B cell (primary cell): ENCODE data around the gene MAZ. TPM values are rescaled to one million over a fixed set of nuclear protein-coding genes. Genes with fewer than 3 reads are reported as not detected.
A peak's percentile ranks its signal among the peaks of the same experiment; 100 is the strongest.

Experiments
- ATAC-seq: fragments of 200-7000 bp; cut with Tn5 transposase; one replicate; pipeline ENCODE4 v1.10.0; 2021; ENCODE audit warnings: low read depth, mild to moderate bottlenecking, moderate number of reproducible peaks, moderate library complexity
- CTCF ChIA-PET: fragments of 350-600 bp; sonication (Branson Sonifier 250); formaldehyde crosslinking; loops from one replicate; lab custom pipeline; 2021; ENCODE audit warnings: antibody characterized with exemption, inconsistent platforms; lab: Charles Lee
- POLR2A ChIA-PET: fragments of 350-600 bp; sonication (Branson Sonifier 250); formaldehyde crosslinking; loops from one replicate; lab custom pipeline; 2021; ENCODE audit warnings: antibody characterized with exemption; lab: Charles Lee
- DNase-seq: peaks from one replicate; pipeline ENCODE4 v3.0.0; 2013
- H2AFZ ChIP-seq: 2 replicates; pipeline ENCODE4 v1.6.1; 2012; ENCODE audit warnings: mild to moderate bottlenecking, low read depth, low read length; ENCODE audit not compliant: insufficient read depth, poor library complexity, severe bottlenecking
- H3K27ac ChIP-seq, 2 donors: 1 replicate in 1 of 2; 2 replicates in 1 of 2; pipeline ENCODE4 v1.5.1; 2012 to 2013; ENCODE audit warnings: low read length in 2 of 2, mild to moderate bottlenecking in 2 of 2, moderate library complexity in 1 of 2
- H3K27me3 ChIP-seq, 4 experiments: fragments of 200-600 bp in 1 of 4; sonication (generic) in 1 of 4; replicated peaks in 1 of 4; 1 replicate in 2 of 4; 2 replicates in 2 of 4; pipeline versions ENCODE4 v1.6.1 to v1.7.0; 2013 to 2016; ENCODE audit warnings: low read length in 3 of 4, mild to moderate bottlenecking in 2 of 4, mixed read lengths in 1 of 4, moderate library complexity in 1 of 4; ENCODE audit not compliant: insufficient read depth in 4 of 4, control insufficient read depth in 3 of 4; ENCODE audit errors: control extremely low read depth in 1 of 4
- H3K36me3 ChIP-seq, 2 experiments: replicated peaks in 1 of 2; 1 replicate in 1 of 2; 2 replicates in 1 of 2; pipeline versions ENCODE4 v1.6.1 to v1.7.1; 2013; ENCODE audit warnings: low read length in 1 of 2; ENCODE audit not compliant: insufficient read depth in 2 of 2, control insufficient read depth in 1 of 2; ENCODE audit errors: control extremely low read depth in 1 of 2, extremely low read depth in 1 of 2
- H3K4me1 ChIP-seq, 2 donors: fragments of 200-600 bp in 1 of 2; sonication (generic) in 1 of 2; 1 replicate in 1 of 2; 2 replicates in 1 of 2; pipeline versions ENCODE4 v1.5.1 to v1.6.1; 2013 to 2017; ENCODE audit warnings: low read length in 2 of 2; ENCODE audit not compliant: control insufficient read depth in 2 of 2, insufficient read depth in 2 of 2
- H3K4me2 ChIP-seq: replicated peaks from 2 replicates; pipeline ENCODE3; 2012; ENCODE audit warnings: mild to moderate bottlenecking, low read depth, low read length; ENCODE audit not compliant: poor library complexity, severe bottlenecking
- H3K4me3 ChIP-seq, 5 experiments: fragments of 200-600 bp in 1 of 5; sonication (generic) in 1 of 5; 1 replicate in 3 of 5; 2 replicates in 2 of 5; pipeline versions ENCODE4 v1.5.1 to v1.7.0; 2011 to 2016; ENCODE audit warnings: low read length in 4 of 5, mild to moderate bottlenecking in 4 of 5, low read depth in 2 of 5, control low read depth in 1 of 5, moderate library complexity in 1 of 5; ENCODE audit not compliant: insufficient read depth in 1 of 5; ENCODE audit errors: control extremely low read depth in 1 of 5, extremely low read depth in 1 of 5
- H3K79me2 ChIP-seq: fragments of 200-600 bp; sonication (generic); one replicate; pipeline ENCODE4 v1.6.0; 2016; ENCODE audit warnings: low read length; ENCODE audit not compliant: control insufficient read depth, insufficient read depth
- H3K9ac ChIP-seq: fragments of 200-600 bp; sonication (generic); 2 replicates; pipeline ENCODE4 v1.6.1; 2017; ENCODE audit warnings: mild to moderate bottlenecking, low read length, moderate library complexity
- H3K9me3 ChIP-seq, 3 donors: one replicate each; pipeline versions ENCODE4 v1.6.1 to v1.7.1; 2013; ENCODE audit warnings: low read length in 2 of 3; ENCODE audit not compliant: control insufficient read depth in 2 of 3, insufficient read depth in 1 of 3; ENCODE audit errors: control extremely low read depth in 1 of 3
- H4K20me1 ChIP-seq: 2 replicates; pipeline ENCODE4 v1.6.0; 2012; ENCODE audit warnings: mild to moderate bottlenecking, low read length; ENCODE audit not compliant: insufficient read depth, control insufficient read depth, poor library complexity, severe bottlenecking
- H3K27ac Mint-ChIP-seq: one replicate; pipeline ENCODE4 v1.8.0; 2021; ENCODE audit warnings: mixed read lengths
- H3K27me3 Mint-ChIP-seq: one replicate; pipeline ENCODE4 v1.8.0; 2021; ENCODE audit warnings: mixed read lengths
- H3K4me1 Mint-ChIP-seq: one replicate; pipeline ENCODE4 v1.8.0; 2021; ENCODE audit warnings: mixed read lengths
- H3K4me3 Mint-ChIP-seq: one replicate; pipeline ENCODE4 v1.8.0; 2021; ENCODE audit warnings: mixed read lengths
- H3K9me3 Mint-ChIP-seq: one replicate; pipeline ENCODE4 v1.8.0; 2022; ENCODE audit warnings: mixed read lengths; ENCODE audit not compliant: insufficient read depth
- EZH2 ChIP-seq: IDR thresholded peaks from 2 replicates; pipeline ENCODE4 v1.6.1; 2012; ENCODE audit warnings: borderline replicate concordance, low read depth, mild to moderate bottlenecking, moderate library complexity, low read length; ENCODE audit not compliant: insufficient read depth, poor library complexity, severe bottlenecking
- WGBS: methylation state at CpG from one replicate; pipeline ENCODE4 v1.1.5; 2013; ENCODE audit warnings: missing lambda C conversion rate; ENCODE audit not compliant: insufficient coverage; 5-methylcytosine and 5-hydroxymethylcytosine counted together
- intact Hi-C: fragments of 100-400 bp; cut with micrococcal nuclease; formaldehyde crosslinking; loops from one replicate; pipeline ENCODE4 v1.10.0; 2022
- polyA plus RNA-seq: library from polyadenylated mRNA; depleted of rRNA; stranded (reverse); fragments of >200 nt; gene quantifications from 2 replicates; pipeline ENCODE4 v1.2.3, GENCODE V29; 2012
- total RNA-seq, 2 donors: library from RNA; stranded (reverse); fragments of 120-200 nt in 1 of 2; gene quantifications; 1 replicate in 1 of 2; 2 replicates in 1 of 2; pipeline versions ENCODE4 v1.2.3 to v1.2.4, GENCODE V29; 2013 to 2022
- TF ChIP-seq, protein P1 (sequence below): fragments of 200-600 bp; IDR thresholded peaks from one replicate; pipeline ENCODE4 v1.8.0; 2022; ENCODE audit warnings: antibody characterized with exemption, mild to moderate bottlenecking

Gene MAZ
- total and polyA plus RNA-seq, 2 donors (not counting 1 experiment from before 2014, with no cell fraction given) = 170 to 198 TPM

DNA sequence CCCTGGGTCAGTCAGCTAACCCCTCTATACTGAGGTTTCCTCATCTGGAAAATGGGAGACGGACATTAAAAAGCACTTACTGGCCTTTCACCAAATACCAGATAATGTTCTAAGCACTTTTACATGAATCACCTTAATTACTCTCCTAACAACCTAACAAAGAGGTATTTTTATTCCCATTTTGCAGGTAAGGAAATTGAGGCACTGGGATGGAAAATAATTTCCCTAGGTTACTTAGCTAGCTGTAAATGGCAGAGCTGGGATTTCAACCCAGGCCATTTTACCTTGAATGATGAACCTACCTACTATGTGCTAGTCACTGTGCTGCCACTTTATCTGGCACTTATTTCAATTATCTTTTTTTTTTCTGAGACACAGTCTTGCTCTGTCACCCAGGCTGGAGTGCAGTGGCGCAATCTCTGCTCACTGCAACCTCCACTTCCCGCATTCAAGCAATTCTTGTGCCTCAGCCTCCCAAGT is 12.1 kb upstream of the MAZ start:
- no peak overlapping the region for H3K9ac ChIP-seq
- no peak overlapping the region for H3K4me3 ChIP-seq
- ChIA-PET CTCF (interaction anchor here (1.0 to 1.5 kb wide), 5 partner anchors 8 to 102 kb away, joined by 3 to 7 read pairs (median 5); no protein-coding TSS in a partner anchor), POLR2A (no interaction called here)
- H3K79me2 ChIP-seq = peaks cover 49% of the 10 kb centered on the region
- Mint-ChIP-seq H3K27me3 (no peaks in the 10 kb centered on the region), H3K9me3 (no peaks in the 10 kb centered on the region), H3K27ac (no peak overlapping the region), H3K4me1 (peaks cover 30% of the 10 kb centered on the region), H3K4me3 (no peak overlapping the region)
- WGBS = no CpG with 5 or more reads among the region's 3 CpGs
- peaks cover 2 to 25% of the 10 kb centered on the region in 2 experiments for H3K36me3 ChIP-seq
- peaks cover 17 to 27% of the 10 kb centered on the region in 2 donors for H3K4me1 ChIP-seq
- H3K27ac ChIP-seq = no peak overlapping the region
- no peak overlapping the region for H3K4me2 ChIP-seq
- no peak for DNase-seq
- H2AFZ ChIP-seq = no peak overlapping the region
- intact Hi-C loops = loop anchor here (5.0 kb wide), 1 partner anchor 178 kb away; the partner anchor contains the start of gene TAOK2
- TF ChIP-seq, protein P1, sequence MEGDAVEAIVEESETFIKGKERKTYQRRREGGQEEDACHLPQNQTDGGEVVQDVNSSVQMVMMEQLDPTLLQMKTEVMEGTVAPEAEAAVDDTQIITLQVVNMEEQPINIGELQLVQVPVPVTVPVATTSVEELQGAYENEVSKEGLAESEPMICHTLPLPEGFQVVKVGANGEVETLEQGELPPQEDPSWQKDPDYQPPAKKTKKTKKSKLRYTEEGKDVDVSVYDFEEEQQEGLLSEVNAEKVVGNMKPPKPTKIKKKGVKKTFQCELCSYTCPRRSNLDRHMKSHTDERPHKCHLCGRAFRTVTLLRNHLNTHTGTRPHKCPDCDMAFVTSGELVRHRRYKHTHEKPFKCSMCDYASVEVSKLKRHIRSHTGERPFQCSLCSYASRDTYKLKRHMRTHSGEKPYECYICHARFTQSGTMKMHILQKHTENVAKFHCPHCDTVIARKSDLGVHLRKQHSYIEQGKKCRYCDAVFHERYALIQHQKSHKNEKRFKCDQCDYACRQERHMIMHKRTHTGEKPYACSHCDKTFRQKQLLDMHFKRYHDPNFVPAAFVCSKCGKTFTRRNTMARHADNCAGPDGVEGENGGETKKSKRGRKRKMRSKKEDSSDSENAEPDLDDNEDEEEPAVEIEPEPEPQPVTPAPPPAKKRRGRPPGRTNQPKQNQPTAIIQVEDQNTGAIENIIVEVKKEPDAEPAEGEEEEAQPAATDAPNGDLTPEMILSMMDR = no peak
- TF ChIP-seq EZH2 = no peak
- no peaks in the 10 kb centered on the region for H4K20me1 ChIP-seq
- no peak for ATAC-seq
- no peaks in the 10 kb centered on the region for H3K27me3 ChIP-seq
- no peaks in the 10 kb centered on the region for H3K9me3 ChIP-seq

DNA sequence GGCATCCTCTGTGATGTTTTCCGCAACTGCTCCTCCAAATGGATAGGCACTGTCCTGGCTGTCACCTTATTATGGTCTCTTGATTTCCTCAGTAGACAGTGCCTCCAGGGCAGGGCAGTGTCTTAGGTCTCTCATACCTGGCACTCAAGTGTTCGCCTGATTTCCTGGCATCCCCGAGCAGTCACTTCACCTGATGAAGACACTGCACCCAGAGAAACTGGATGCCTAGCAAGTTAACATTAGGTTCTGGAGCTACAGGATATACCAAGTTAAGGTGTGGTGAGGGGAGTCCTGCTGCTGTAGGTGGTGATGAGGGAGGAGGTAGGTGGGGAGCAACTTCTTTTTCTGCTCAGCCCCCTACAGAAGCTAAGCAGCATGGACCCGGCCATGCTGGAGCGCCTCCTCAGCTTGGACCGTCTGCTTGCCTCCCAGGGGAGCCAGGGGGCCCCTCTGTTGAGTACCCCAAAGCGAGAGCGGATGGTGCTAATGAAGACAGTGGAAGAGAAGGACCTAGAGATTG is 3.9 kb upstream of the MAZ start:
- no peaks in the 10 kb centered on the region for H3K9me3 ChIP-seq
- no peak overlapping the region for H3K4me3 ChIP-seq
- peaks cover 1 to 30% of the 10 kb centered on the region in 2 experiments for H3K36me3 ChIP-seq
- no peak overlapping the region for H3K27ac ChIP-seq
- POLR2A ChIA-PET = interaction anchor here (0.6 to 4.3 kb wide), 2 partner anchors 12 to 105 kb away, joined by 3 to 24 read pairs; partner anchors contain the start of gene KIF22
- DNase-seq (no peak), ATAC-seq (no peak)
- CTCF ChIA-PET = interaction anchor here (0.8 to 2.1 kb wide), 7 partner anchors 7 to 101 kb away, joined by 3 to 6 read pairs (median 5); partner anchors contain the start of genes KIF22 and PAGR1
- H2AFZ ChIP-seq = no peak overlapping the region
- WGBS = 98% methylated on average over 4 of the region's 8 CpGs
- no peaks in the 10 kb centered on the region for H3K27me3 ChIP-seq
- H3K9ac ChIP-seq = no peak overlapping the region
- Mint-ChIP-seq H3K4me3 (no peak overlapping the region), H3K27me3 (no peaks in the 10 kb centered on the region), H3K9me3 (no peaks in the 10 kb centered on the region), H3K4me1 (peaks cover 19% of the 10 kb centered on the region), H3K27ac (peak overlapping the region; percentile 67)
- no peak overlapping the region for H3K4me2 ChIP-seq
- H3K4me1 ChIP-seq = peaks cover 13 to 18% of the 10 kb centered on the region in 2 donors
- no peaks in the 10 kb centered on the region for H4K20me1 ChIP-seq
- TF ChIP-seq, protein P1 = no peak
- TF ChIP-seq EZH2 = no peak
- intact Hi-C loops = no loop called here
- peaks cover 3% of the 10 kb centered on the region for H3K79me2 ChIP-seq
